ENCODE results near the gene BCL6B.

- TF ChIP-seq CTCF (IDR thresholded peaks at IDR 0.05; ENCODE audit: low read depth, low read length, poor library complexity, severe bottlenecking) (no peak), EZH2phosphoT487 (IDR thresholded peaks at IDR 0.05; ENCODE audit: borderline replicate concordance, low read length) (no peak)
Measured at GRCh38 chr17:7074931-7075330, 52.1 kb downstream of the BCL6B start.

Measured in DOHH2 (cell line).